Uterus (tissue), 2 donors: Measurements from ENCODE around the gene JUN.

ENCODE experiments used
- CTCF ChIP-seq, 4 experiments: fragments of 200-600 bp in 2 of 4; fragments of 450-650 bp in 2 of 4; sonication (generic) in 2 of 4; IDR thresholded peaks; one replicate each; pipeline ENCODE4 v1.5.1; 2016 to 2019; ENCODE audit warnings: antibody characterized with exemption in 4 of 4, mild to moderate bottlenecking in 2 of 4, moderate library complexity in 1 of 4
- POLR2A ChIP-seq, 2 donors: fragments of 450-650 bp; IDR thresholded peaks; one replicate each; pipeline ENCODE4 v1.6.1; 2016; ENCODE audit warnings: antibody characterized with exemption in 2 of 2, mild to moderate bottlenecking in 1 of 2, moderate library complexity in 1 of 2

GRCh38 chr1:58764294-58764978 is 19.4 kb downstream of the JUN start:
- TF ChIP-seq CTCF (IDR thresholded peaks at IDR 0.05) (no peak), POLR2A (IDR thresholded peaks at IDR 0.05) (no peak)
